GM12874 (cell line): Measurements from ENCODE around the gene DNPH1.

Experiments
- CTCF ChIP-seq: IDR thresholded peaks from 2 replicates; pipeline ENCODE4 v1.5.1; 2011; ENCODE audit warnings: low read depth, mild to moderate bottlenecking, control low read depth, low read length, moderate library complexity; ENCODE audit not compliant: insufficient read depth

Gene DNPH1

DNA sequence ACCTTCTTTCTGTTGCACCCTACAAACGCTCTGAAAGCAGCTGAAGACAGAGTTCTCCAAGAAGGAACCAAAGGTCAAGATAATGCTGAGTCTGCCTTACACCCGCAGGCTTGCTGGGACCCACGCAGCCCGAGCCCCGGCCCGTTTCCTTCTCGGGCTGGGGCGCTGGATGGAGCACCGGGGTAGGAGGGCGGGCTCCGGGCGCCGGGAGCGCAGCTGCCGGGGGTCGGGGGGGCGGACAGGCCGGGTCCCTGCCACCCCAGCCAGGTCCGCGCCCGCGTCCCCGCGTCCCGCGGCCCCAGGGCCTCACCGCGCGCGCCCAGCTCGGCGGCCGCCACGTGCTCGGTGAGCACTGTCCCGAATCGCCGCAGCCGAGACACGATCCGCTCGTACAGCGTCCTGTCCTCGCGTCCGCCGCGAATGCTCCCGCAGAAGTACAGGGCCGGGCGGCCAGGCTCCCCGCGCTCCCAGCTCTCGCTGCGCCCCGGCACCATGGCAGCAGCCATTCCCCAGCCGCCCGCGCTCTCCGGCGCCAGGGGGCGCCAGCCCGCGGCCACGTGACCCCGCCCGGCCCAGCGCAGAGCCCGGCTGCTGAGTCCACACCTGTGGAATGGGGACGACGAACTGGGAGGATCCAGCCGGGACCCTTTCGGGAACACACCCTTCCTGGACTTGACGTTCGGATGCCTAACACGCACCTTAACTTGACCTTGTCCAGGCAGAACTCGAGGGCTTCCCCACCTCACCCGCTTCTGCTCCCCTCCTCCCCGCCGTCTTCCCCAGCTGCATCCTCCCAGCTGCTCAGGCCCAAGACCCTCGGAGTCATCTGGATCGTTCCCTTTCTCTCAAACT is at the start of gene DNPH1:
TSS of gene DNPH1 (minus strand) at position 531 of the 852 bp plus-strand sequence. CDS start at position 506, 25 bp downstream.
- TF ChIP-seq CTCF, result peak; percentile 98

DNA sequence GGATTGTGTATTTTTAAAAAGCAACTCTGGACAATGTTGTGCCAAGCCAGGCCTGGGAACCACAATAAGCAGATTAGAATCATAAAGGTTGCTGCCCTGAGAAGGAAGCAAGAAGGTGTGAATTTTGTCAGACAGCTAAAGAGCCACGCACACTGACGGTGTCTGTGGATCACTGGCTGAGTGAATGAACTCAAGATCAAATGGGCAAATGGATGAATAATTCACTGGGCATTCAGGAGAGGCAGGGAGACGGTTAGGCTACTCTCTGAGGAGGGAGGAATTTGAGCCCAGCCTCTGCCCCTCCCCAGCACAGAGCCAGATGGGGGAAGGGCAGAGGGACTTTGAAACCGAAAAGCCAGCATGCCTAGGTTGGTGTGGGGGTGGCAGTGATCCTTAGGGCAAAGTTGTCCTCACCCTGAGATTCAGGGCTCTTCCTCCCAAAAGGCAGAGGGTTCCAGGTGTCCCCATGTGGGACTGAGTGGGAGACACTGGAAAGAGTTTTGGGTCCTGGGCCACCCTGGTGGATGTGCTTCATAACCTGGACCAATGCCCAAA is 49.3 kb upstream of the DNPH1 start:
- TF ChIP-seq CTCF, result no peak

DNA sequence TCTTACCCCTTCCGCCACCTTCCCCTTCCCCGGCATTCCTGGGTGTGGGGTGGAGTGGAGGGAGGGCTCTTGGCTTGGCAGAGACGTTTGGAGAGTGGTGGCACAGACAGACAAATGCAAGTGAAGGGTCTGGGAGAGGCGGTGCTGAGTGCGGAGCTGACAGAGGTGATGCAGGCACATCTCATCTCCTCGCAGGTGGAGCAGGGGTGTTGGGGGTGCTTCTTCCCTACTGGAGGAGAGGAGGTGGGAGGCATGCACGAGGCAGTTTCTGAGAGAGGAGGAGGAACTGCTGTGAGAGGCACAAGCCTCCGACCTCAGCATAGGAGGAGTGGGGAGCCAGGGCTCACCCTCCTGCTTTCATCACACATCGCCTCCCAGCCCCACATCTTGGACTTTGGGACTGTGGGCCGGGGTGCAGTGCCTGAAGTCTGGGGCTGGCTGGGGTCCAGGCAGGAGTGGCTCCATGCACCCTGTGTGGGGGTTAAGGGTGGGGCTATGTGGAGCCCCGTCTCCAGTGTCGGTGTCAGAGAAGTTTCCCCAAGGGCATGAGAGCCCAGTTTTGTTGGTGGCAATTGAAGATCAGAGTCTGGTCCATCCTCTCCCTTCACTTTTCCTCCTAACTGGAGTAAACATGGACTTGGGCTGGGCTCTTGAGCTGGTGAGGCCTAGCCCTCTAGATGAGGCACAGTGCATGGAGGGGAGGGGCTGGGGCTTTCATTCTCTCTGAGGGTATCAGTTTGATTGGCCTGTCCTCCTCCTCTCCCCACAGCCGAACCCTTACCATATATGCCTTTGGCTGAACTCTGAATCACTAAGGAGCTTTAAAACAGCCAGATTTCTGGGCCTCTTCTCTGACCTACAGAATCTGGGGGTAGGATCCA is 48.6 kb upstream of the DNPH1 start:
- TF ChIP-seq CTCF, result no peak

DNA sequence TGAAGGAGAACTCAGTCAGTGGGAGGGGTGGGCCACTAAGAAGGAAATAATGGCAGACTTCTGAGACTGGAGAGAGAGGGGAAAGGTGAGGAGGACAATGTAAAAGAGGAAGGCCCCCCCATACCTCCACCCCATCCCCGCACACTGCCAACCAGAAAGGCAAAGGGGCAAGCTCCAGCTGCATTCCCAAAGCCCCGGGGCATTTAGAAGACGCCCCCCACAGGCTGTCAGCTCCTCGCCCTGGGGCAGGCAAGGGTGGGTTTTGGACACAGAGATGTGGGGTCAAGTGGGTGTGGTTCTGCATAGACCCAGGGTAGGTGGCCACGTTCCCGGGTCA is 48.0 kb upstream of the DNPH1 start:
- no peak for TF ChIP-seq CTCF

DNA sequence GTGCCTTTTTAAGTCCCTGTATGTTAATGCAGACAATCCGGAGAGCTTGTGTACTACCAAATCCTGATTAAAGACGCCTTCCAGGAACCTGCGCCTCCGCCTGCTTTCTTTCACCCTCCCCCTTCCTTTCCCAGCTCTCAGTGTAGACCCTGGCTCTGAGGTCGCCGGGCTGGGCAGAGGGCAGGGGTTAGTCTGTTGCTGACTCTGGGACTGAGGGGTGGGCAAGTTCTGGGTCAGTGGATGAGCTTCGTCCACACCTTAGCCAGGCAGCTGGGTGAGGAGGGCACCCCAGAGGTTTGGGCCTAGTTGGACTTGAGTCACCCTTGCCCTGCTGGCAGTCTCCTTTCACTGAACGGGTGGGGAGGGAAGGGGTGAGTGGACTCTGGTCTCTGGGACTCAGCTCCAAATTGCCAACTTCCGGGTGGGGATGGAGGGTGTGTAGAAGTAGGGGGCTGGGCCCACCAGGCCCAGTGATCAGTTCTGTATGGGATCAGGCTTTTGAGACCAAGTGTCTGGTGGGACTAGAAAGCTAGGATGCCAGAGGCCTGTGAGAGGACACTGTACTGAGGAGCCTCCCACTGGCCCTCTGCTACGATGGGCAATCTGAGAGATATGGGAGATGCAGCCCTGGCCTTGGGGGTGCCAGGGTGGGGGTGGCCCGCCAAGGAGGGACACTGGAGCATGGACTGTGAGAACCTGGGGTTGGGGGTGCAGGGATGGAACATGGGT is 47.5 kb upstream of the DNPH1 start:
- no peak for TF ChIP-seq CTCF

- no peak for TF ChIP-seq CTCF
These were observed 46.7 kb upstream of the DNPH1 start for GRCh38 chr6:43275801-43276576.
